Activated naive CD4-positive, alpha-beta T cell treated with anti-CD3 and anti-CD28 coated beads, Interleukin-2, amount 50 U/mL, for 72 hours (primary cell): ENCODE results near the gene ANXA6. TPM values are rescaled to one million over a fixed set of nuclear protein-coding genes. Genes with fewer than 3 reads are reported as not detected.

Experiments used
- ATAC-seq, 2 donors: fragments of 150-1000 bp; cut with Tn5 transposase; 2 replicates each; pipeline ENCODE4 v1.10.0; 2021; ENCODE audit warnings: mild to moderate bottlenecking in 2 of 2, moderate library complexity in 2 of 2
- DNase-seq, 2 donors: peaks; one replicate each; pipeline ENCODE4 v3.0.0; 2021 to 2022; ENCODE audit warnings: low spot score in 2 of 2
- H3K27ac Mint-ChIP-seq, 2 donors: one replicate each; pipeline ENCODE4 v1.8.0; 2022; ENCODE audit warnings: mild to moderate bottlenecking in 2 of 2, mixed read lengths in 2 of 2
- H3K36me3 Mint-ChIP-seq, 2 donors: one replicate each; pipeline ENCODE4 v1.8.0; 2022; ENCODE audit warnings: mixed read lengths in 2 of 2
- H3K9me3 Mint-ChIP-seq, 2 donors: one replicate each; pipeline ENCODE4 v1.8.0; 2022; ENCODE audit warnings: mixed read lengths in 2 of 2
- total RNA-seq, 2 donors: library from RNA; stranded (reverse); gene quantifications; one replicate each; pipeline ENCODE4 v1.2.3, GENCODE V29; 2022

The ANXA6 gene
- total RNA-seq, 2 donors from 2014 or later, result 282 to 356 TPM

GRCh38 chr5:151062405-151063141, 95.0 kb downstream of the ANXA6 start:
- H3K36me3 Mint-ChIP-seq, result peaks cover 23 to 44% of the 10 kb centered on the region in 2 donors
- no peak for ATAC-seq
- DNase-seq, result no peak
- H3K9me3 Mint-ChIP-seq, result no peaks in the 10 kb centered on the region
- peak overlapping the region in 1 of 2 donors; percentile 71 for H3K27ac Mint-ChIP-seq

GRCh38 chr5:151060742-151061141, 96.8 kb downstream of the ANXA6 start:
- H3K36me3 Mint-ChIP-seq, result peaks cover 26 to 51% of the 10 kb centered on the region in 2 donors

DNA sequence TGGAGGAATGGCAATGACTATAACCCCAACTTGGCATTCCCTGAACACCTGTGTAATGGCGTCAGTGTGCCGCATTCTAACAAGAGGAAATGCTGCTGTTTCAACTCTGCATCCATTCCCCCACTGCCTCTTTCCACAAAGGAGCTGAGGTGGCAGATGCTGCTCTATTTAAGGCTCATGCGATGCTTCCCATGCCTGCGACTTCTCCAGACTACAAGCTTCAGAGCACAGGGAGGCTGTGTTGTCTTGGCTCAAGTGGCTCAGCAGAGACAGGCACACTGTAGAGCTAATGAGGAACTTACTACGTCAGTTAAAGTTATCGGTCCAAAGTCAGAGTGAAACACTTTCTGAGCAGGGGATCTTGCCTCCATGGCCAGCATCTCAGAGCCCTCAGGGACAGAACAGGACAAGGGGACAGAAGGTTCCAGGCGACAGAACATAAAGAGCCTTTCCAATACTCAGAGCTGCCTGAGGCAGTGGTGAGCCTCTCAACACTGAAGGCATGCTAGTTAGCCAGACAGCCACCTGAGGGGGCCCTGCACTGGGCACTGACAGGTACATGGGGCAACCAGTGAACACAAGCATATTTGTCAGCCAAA, 98.6 kb downstream of the ANXA6 start:
- H3K27ac Mint-ChIP-seq, result peak overlapping the region; percentile 81 to 91
- no peaks in the 10 kb centered on the region for H3K9me3 Mint-ChIP-seq
- peaks cover 26 to 59% of the 10 kb centered on the region in 2 donors for H3K36me3 Mint-ChIP-seq
- DNase-seq (no peak), ATAC-seq (no peak)

More at GRCh38 chr5:151060742-151061141, 96.8 kb downstream of the ANXA6 start:
- ATAC-seq (no peak), DNase-seq (no peak)
- H3K9me3 Mint-ChIP-seq, result no peaks in the 10 kb centered on the region
- peak overlapping the region; percentile 81 to 85 for H3K27ac Mint-ChIP-seq

- Mint-ChIP-seq H3K27ac (no peak overlapping the region), H3K36me3 (peaks cover 26 to 59% of the 10 kb centered on the region in 2 donors), H3K9me3 (no peaks in the 10 kb centered on the region)
- ATAC-seq, result no peak
- DNase-seq, result no peak
Observed at GRCh38 chr5:151058301-151058700, 99.3 kb downstream of the ANXA6 start.

DNA sequence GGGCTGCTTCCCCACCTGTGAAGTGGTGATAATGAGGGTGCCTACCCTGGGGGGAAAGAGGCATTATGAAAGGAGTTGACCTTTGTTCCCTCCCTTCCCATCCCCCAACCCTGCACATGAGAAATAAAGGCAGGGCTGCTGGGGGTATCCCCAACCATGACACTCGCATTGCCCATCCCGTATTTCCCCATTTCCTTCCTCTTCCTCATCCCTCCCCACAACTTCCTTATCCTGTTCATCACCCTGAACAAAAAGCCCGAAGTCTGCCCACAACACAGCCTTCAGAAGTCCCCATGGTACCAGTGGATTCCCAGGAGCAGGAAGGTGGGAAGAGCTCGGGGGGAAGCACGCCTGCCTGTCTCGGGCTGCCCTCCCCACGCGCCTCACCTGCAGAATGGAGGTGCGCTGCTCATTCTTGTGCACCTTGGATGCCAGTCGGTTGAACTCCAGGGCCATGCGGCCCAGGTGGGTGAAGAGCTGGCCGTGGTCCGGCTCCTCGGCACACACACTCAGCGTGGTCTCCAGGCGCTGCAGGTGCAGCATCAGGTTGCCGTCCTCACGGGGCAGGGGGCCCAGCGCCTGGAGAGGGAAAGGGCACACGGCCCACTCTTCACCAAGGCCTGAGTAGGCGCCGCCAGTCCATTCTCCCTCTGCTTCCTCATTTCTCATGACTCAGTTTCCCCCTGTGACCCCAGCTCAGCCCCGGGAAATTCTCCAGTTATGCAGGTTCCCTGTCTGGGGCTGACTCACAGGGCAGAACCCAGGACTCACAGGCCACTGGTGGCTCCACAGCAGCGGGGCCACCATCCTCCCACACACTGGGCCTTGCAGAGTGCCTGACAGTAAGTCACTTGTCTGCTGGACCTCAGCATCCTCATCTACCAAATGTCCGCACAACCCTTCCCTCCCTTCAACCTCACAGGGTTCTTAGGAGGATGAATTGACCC, 100.9 kb downstream of the ANXA6 start:
- no peak for ATAC-seq
- DNase-seq, result no peak
- H3K9me3 Mint-ChIP-seq, result no peaks in the 10 kb centered on the region
- H3K36me3 Mint-ChIP-seq, result peaks cover 26 to 54% of the 10 kb centered on the region in 2 donors
- peak overlapping the region; percentile 72 to 73 for H3K27ac Mint-ChIP-seq

- H3K27ac Mint-ChIP-seq, result peak overlapping the region; percentile 9 to 47
- peaks cover 22 to 41% of the 10 kb centered on the region in 2 donors for H3K36me3 Mint-ChIP-seq
- no peaks in the 10 kb centered on the region for H3K9me3 Mint-ChIP-seq
- DNase-seq, result no peak
- no peak for ATAC-seq
Observed at GRCh38 chr5:151055336-151055735, 102.2 kb downstream of the ANXA6 start.

GRCh38 chr5:151054709-151055108, 102.9 kb downstream of the ANXA6 start:
- Mint-ChIP-seq H3K27ac (peak overlapping the region; percentile 78 to 83), H3K9me3 (no peaks in the 10 kb centered on the region), H3K36me3 (peaks cover 20 to 36% of the 10 kb centered on the region in 2 donors)
- no peak for ATAC-seq
- no peak for DNase-seq

DNA sequence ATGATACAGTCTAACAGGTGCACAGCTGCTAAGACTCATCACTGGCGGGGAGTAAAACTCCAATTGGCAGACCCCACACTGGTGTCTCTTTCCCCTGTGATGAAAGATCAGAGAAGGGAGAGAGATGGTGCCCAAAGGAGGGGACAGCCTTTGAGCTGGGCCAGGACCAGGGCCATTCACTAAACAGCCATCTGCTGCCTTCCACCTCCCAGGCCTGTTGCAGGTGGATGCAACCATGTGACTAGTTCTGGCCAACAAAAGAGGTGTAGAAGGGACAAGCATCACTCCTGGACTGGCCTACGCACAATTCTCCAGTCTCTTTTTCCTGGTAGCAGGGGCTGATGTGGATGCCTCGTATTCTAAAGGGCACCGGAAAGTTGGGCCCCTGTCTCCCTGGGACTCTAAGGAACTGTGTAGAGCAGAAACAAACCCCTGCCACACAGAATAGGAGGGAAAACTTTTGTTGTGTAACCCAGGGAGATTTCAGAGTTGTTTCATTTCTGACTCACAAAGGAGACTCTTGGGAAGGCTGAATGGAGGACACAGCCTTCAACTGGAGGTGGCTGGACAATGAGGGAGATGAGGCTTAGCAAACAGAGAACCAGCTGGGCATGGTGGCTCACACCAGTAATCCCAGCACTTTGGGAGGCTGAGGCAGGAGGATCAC, 103.7 kb downstream of the ANXA6 start:
- H3K36me3 Mint-ChIP-seq, result peaks cover 12 to 28% of the 10 kb centered on the region in 2 donors
- H3K27ac Mint-ChIP-seq, result peak overlapping the region; percentile 78 to 85
- DNase-seq (no peak), ATAC-seq (no peak)
- H3K9me3 Mint-ChIP-seq, result no peaks in the 10 kb centered on the region

DNA sequence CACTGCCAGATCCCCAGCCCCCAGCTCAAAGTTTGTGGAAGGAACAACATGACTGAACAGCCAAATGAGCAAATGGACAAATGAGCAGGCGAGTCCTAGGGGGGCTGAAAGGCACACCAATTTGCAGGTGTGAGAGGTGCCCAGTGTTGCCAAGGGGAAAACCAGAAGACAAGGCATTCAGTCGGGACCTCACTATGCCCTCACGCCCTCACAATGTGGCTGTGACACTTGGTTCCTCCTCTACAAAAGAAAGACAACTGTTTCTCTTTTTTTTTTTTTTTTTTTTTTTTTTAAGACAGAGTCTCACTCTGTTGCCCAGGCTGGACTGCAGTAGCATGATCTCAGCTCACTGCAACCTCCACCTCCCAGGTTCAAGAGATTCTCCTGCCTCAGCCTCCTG, 104.7 kb downstream of the ANXA6 start:
- DNase-seq, result no peak
- H3K9me3 Mint-ChIP-seq, result no peaks in the 10 kb centered on the region
- peak overlapping the region; percentile 78 to 81 for H3K27ac Mint-ChIP-seq
- ATAC-seq, result no peak
- peaks cover 16 to 30% of the 10 kb centered on the region in 2 donors for H3K36me3 Mint-ChIP-seq

DNA sequence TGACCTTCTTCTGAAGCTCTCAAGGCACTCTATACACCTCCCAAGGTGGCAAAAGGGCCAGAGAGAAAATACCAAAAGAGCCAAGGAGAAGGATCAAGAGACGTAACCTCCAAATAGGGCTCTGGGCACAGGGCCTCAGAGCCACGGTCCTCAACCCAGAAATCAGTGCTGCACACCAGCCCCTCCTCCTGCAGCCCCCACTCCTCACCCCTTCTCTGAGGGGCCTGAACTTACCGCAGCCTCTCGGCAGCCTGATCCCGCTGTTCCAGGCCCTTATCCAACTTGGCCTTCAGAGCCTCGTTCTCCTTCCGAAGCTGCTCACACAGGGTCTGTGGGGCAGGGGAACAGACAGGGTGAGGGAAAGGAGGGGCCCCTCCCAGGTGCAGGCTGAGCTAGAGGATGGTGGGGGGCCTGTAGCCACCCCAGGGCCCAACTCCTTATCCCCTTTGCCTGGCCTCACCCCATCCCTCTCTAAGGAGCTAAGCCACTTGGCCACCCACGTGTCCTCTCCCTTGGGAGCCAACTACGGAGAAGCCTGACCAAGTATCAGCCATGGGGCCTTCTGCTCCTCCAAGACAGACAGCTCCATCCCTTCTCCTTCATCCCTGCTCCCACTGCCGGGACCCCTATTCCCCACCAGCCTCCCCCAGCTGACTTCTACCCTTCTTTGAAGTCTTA, 105.5 kb downstream of the ANXA6 start:
- Mint-ChIP-seq H3K27ac (peak overlapping the region; percentile 78 to 81), H3K36me3 (peaks cover 14 to 29% of the 10 kb centered on the region in 2 donors)
- peak; percentile 13 to 31 for ATAC-seq

DNA sequence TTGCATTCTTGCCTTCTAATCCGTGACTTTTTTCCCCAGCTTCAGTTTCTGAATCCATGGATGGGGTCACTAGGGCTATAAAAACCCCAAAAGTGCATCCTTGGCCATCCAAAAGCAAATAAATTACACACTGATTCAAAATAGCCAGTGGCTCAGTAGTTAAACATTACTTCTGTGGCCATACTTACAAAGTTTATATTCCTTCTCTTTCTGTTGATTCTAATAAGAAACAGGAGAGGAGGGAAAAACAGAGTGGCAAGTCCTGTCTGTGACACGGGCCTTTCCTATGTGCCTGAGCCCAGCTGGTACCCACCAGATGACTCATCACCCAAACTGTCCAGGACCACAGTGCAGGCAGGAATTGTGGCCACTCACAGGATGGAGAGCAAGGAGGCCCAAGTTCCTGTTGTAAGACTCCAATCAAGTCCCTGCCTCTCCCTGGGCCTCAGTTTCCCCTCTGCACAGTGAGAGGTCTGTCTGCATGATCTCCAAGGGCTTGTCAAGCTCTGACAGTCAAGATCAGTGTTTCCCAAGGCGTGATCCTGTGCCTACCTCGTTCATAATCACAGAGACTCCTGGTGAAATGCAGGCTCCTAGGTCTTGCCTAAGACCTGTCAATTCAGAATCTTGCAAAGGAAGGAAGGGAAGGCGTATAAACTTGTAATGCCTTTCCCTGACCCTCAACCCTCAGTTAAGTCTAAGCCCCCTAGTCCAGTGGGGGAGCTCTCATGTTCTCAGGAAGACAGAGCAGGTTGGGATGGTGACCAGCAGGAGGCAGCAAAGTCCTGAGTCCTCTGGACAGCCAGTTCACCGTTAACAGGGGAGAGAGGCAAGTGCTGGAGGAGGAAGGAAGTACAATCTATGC, 106.3 kb downstream of the ANXA6 start:
- no peaks in the 10 kb centered on the region for H3K9me3 Mint-ChIP-seq
- H3K27ac Mint-ChIP-seq, result peak overlapping the region; percentile 78 to 81
- ATAC-seq, result peak; percentile 73 to 76
- peaks cover 7 to 23% of the 10 kb centered on the region in 2 donors for H3K36me3 Mint-ChIP-seq
- peak in 1 of 2 donors; percentile 61 for DNase-seq

More for the DNA sequence above, 105.5 kb downstream of the ANXA6 start:
- no peak for DNase-seq
- H3K9me3 Mint-ChIP-seq, result no peaks in the 10 kb centered on the region

Other genes with a start within 250 kb of the ANXA6 start
- under 1 TPM in 1 of 2 donors, not detected in 1; 0.23 TPM for gene GPX3, start 137.2 kb downstream of the ANXA6 start, total RNA-seq
- 100 to 1,000 TPM; 221 to 276 TPM for gene TNIP1, start 76.7 kb downstream of the ANXA6 start, total RNA-seq
- 10 to 100 TPM; 21.0 to 23.8 TPM for gene CCDC69, start 66.3 kb upstream of the ANXA6 start, total RNA-seq
- 10 to 100 TPM; 36.8 to 85.2 TPM for gene GM2A, start 95.4 kb upstream of the ANXA6 start, total RNA-seq
- not detected for gene SLC36A3, start 146.0 kb upstream of the ANXA6 start, total RNA-seq
- gene SLC36A2, start 189.8 kb upstream of the ANXA6 start, total RNA-seq, result not detected